ENCODE data around the gene MSI2. TPM values are rescaled to one million over a fixed set of nuclear protein-coding genes. Genes with fewer than 3 reads are reported as not detected.

Gene MSI2
- total RNA-seq, 1 donor from 2014 or later = 23.1 TPM

- no peak for TF ChIP-seq CTCF (IDR thresholded peaks at IDR 0.05)
- Mint-ChIP-seq H3K27ac (ENCODE audit: unreplicated experiment) (no peak overlapping the region), H3K36me3 (ENCODE audit: low read depth) (no peaks in the 10 kb centered on the region), H3K9me3 (ENCODE audit: low read depth) (peaks cover 4% of the 10 kb centered on the region), H3K4me1 (ENCODE audit: low read depth) (peaks cover 15% of the 10 kb centered on the region), H3K27me3 (ENCODE audit: low read depth) (no peaks in the 10 kb centered on the region), H3K4me3 (ENCODE audit: unreplicated experiment) (no peak overlapping the region)
- DNase-seq (ENCODE audit: low spot score) = no peak
Measured at GRCh38 chr17:57512258-57512657, 255.9 kb downstream of the MSI2 start.

- H3K36me3 Mint-ChIP-seq (ENCODE audit: low read depth) = no peaks in the 10 kb centered on the region
Measured at GRCh38 chr17:57512691-57513090, 256.4 kb downstream of the MSI2 start.

GRCh38 chr17:57513569-57513968 lies 257.2 kb downstream of the MSI2 start:
- Mint-ChIP-seq H3K4me3 (ENCODE audit: unreplicated experiment) (no peak overlapping the region), H3K4me1 (ENCODE audit: low read depth) (peaks cover 20% of the 10 kb centered on the region), H3K36me3 (ENCODE audit: low read depth) (no peaks in the 10 kb centered on the region), H3K27me3 (ENCODE audit: low read depth) (no peaks in the 10 kb centered on the region), H3K9me3 (ENCODE audit: low read depth) (peaks cover 4% of the 10 kb centered on the region), H3K27ac (ENCODE audit: unreplicated experiment) (peak overlapping the region; percentile 3)
- no peak for DNase-seq (ENCODE audit: low spot score)
- TF ChIP-seq CTCF (IDR thresholded peaks at IDR 0.05) = no peak

More at GRCh38 chr17:57512691-57513090, 256.4 kb downstream of the MSI2 start:
- Mint-ChIP-seq H3K4me1 (ENCODE audit: low read depth) (peaks cover 19% of the 10 kb centered on the region), H3K9me3 (ENCODE audit: low read depth) (peaks cover 4% of the 10 kb centered on the region), H3K4me3 (ENCODE audit: unreplicated experiment) (no peak overlapping the region), H3K27ac (ENCODE audit: unreplicated experiment) (no peak overlapping the region), H3K27me3 (ENCODE audit: low read depth) (no peaks in the 10 kb centered on the region)
- DNase-seq (ENCODE audit: low spot score) = no peak
- TF ChIP-seq CTCF (IDR thresholded peaks at IDR 0.05) = no peak

- Mint-ChIP-seq H3K4me1 (ENCODE audit: low read depth) (peaks cover 28% of the 10 kb centered on the region), H3K36me3 (ENCODE audit: low read depth) (no peaks in the 10 kb centered on the region), H3K9me3 (ENCODE audit: low read depth) (peaks cover 4% of the 10 kb centered on the region), H3K27me3 (ENCODE audit: low read depth) (no peaks in the 10 kb centered on the region), H3K27ac (ENCODE audit: unreplicated experiment) (no peak overlapping the region), H3K4me3 (ENCODE audit: unreplicated experiment) (no peak overlapping the region)
- DNase-seq (ENCODE audit: low spot score) = no peak
- TF ChIP-seq CTCF (IDR thresholded peaks at IDR 0.05) = no peak
Measured at GRCh38 chr17:57514614-57515013, 258.3 kb downstream of the MSI2 start.

GRCh38 chr17:57515662-57516211 lies 259.4 kb downstream of the MSI2 start:
- no peak overlapping the region for H3K27ac Mint-ChIP-seq (ENCODE audit: unreplicated experiment)
- no peaks in the 10 kb centered on the region for H3K36me3 Mint-ChIP-seq (ENCODE audit: low read depth)
- no peak for DNase-seq (ENCODE audit: low spot score)
- no peak overlapping the region for H3K4me3 Mint-ChIP-seq (ENCODE audit: unreplicated experiment)
- H3K4me1 Mint-ChIP-seq (ENCODE audit: low read depth) = peaks cover 28% of the 10 kb centered on the region
- TF ChIP-seq CTCF (IDR thresholded peaks at IDR 0.05) = peak; percentile 67
- peaks cover 4% of the 10 kb centered on the region for H3K9me3 Mint-ChIP-seq (ENCODE audit: low read depth)
- H3K27me3 Mint-ChIP-seq (ENCODE audit: low read depth) = no peaks in the 10 kb centered on the region

All from chondrocyte (in vitro differentiated cells).